Lung (tissue), 12 donors: ENCODE data around the gene CLDN25. TPM values are rescaled to one million over a fixed set of nuclear protein-coding genes. Genes with fewer than 3 reads are reported as not detected.

Experiments used
- ATAC-seq: fragments of 200-7000 bp; cut with Tn5 transposase; one replicate; pipeline ENCODE4 v1.9.1; 2020; ENCODE audit warnings: moderate number of reproducible peaks; ENCODE audit not compliant: insufficient read depth, low FRiP score
- DNase-seq, 3 donors: peaks; one replicate each; pipeline ENCODE4 v3.0.0-alpha.2; 2013 to 2017
- H3K27ac ChIP-seq, 2 donors: one replicate each; pipeline ENCODE4 v1.5.1; 2013; ENCODE audit warnings: mild to moderate bottlenecking in 2 of 2, moderate library complexity in 2 of 2, control low read depth in 1 of 2, inconsistent platforms in 1 of 2, low read depth in 1 of 2, low read length in 1 of 2
- H3K27me3 ChIP-seq, 3 donors: one replicate each; pipeline ENCODE4 v1.5.1; 2013; ENCODE audit warnings: low read length in 2 of 3; ENCODE audit not compliant: control insufficient read depth in 3 of 3, insufficient read depth in 3 of 3
- H3K36me3 ChIP-seq, 4 donors: one replicate each; pipeline ENCODE4 v1.5.1; 2013; ENCODE audit warnings: low read length in 4 of 4, mild to moderate bottlenecking in 1 of 4, moderate library complexity in 1 of 4; ENCODE audit not compliant: control insufficient read depth in 4 of 4, insufficient read depth in 4 of 4
- H3K4me1 ChIP-seq, 5 donors: one replicate each; pipeline ENCODE4 v1.5.1; 2013; ENCODE audit warnings: low read length in 5 of 5, mild to moderate bottlenecking in 2 of 5, moderate library complexity in 1 of 5; ENCODE audit not compliant: control insufficient read depth in 5 of 5, insufficient read depth in 5 of 5
- H3K4me3 ChIP-seq: one replicate; pipeline ENCODE4 v1.5.1; 2013; ENCODE audit warnings: mild to moderate bottlenecking, control low read depth, moderate library complexity
- H3K9ac ChIP-seq, 2 donors: one replicate each; pipeline ENCODE4 v1.5.1; 2013; ENCODE audit warnings: low read length in 2 of 2, control low read depth in 1 of 2; ENCODE audit not compliant: insufficient read depth in 1 of 2
- H3K9me3 ChIP-seq, 4 donors: one replicate each; pipeline ENCODE4 v1.5.1; 2013; ENCODE audit warnings: low read length in 3 of 4, mild to moderate bottlenecking in 1 of 4, moderate library complexity in 1 of 4; ENCODE audit not compliant: control insufficient read depth in 4 of 4, insufficient read depth in 3 of 4
- CTCF ChIP-seq: IDR thresholded peaks from 2 replicates; pipeline ENCODE4 v1.5.1; 2012; ENCODE audit warnings: mild to moderate bottlenecking; ENCODE audit errors: control extremely low read depth, extremely low read depth
- WGBS, 2 donors: extraction: QIAGEN DNeasy Blood & Tissue Kit; methylation state at CpG; one replicate each; pipeline ENCODE4 v1.1.7; 2013; 5-methylcytosine and 5-hydroxymethylcytosine counted together
- polyA plus RNA-seq, 2 donors: library from polyadenylated mRNA; stranded (reverse); fragments of 200-250 nt; gene quantifications; one replicate each; pipeline ENCODE4 v1.2.1, GENCODE V29; 2013
- total RNA-seq, 2 donors: library from RNA; depleted of rRNA in 1 of 2; stranded (reverse); fragments of >200 nt in 1 of 2; gene quantifications; one replicate each; pipeline ENCODE4 v1.2.1, GENCODE V29; 2014 to 2021
- donor health status: control.
- donor health status: control.
- donor health status: Bipolar disorder and iron deficiency.
- donor health status: healthy.
- donor health status: DM: yes; HTN: yes; CAD: no.

Gene CLDN25
- total and polyA plus RNA-seq, 4 donors, result not detected

DNA sequence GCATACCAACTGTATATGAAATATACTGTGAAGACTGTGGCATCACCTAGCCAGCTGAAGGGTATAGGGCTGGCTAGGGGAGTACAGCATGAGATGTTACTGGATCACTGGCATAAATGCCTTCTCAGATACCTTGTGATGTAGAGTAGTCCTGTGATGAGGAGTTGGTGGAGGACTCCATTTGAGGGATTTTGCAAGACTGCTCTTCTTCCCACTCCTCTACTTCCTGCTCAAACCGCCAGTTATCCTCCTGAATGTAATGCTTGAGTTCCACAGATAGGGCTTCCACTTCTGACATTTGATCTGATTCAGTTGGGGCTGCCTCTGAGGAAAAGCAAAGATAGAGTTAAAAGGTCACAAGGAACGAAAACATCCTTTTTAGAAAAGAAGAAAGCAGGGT is 29.3 kb downstream of the CLDN25 start:
- ATAC-seq, result no peak
- no peak for DNase-seq
- Histone ChIP-seq H3K36me3 (peaks cover 14 to 36% (median 18%) of the 10 kb centered on the region in 4 donors), H3K27me3 (no peaks in the 10 kb centered on the region), H3K9me3 (no peaks in the 10 kb centered on the region), H3K9ac (no peak overlapping the region), H3K4me1 (no peaks in the 10 kb centered on the region), H3K4me3 (no peak overlapping the region), H3K27ac (no peak overlapping the region)
- 25 to 41% methylated on average over 2 of the region's 2 CpGs for WGBS, 2 donors
- TF ChIP-seq CTCF, result no peak

DNA sequence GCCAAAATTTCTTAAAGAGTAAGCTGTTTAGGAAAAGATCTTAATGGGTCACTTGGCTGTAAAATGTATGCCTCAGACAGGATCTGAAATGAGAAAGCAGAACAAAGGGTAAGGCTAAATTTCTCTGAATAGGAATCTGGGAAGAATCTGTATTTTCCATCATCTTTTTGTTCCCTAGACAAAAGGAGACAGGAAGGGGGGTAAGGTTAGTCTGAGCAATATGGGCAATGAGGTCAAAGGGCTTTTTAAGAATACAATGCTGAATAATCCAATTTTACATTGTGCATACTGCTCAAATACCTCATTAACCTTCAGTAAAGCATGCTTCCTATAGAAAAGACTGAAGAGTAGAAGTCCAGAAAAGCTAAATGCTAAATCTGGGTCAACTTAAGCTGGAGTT is 34.6 kb downstream of the CLDN25 start:
- Histone ChIP-seq H3K4me3 (no peak overlapping the region), H3K27me3 (no peaks in the 10 kb centered on the region), H3K36me3 (peaks cover 3 to 35% (median 7%) of the 10 kb centered on the region in 4 donors), H3K9me3 (no peaks in the 10 kb centered on the region), H3K27ac (no peak overlapping the region), H3K9ac (no peak overlapping the region), H3K4me1 (no peaks in the 10 kb centered on the region)
- DNase-seq, result no peak
- no peak for TF ChIP-seq CTCF
- ATAC-seq, result no peak

DNA sequence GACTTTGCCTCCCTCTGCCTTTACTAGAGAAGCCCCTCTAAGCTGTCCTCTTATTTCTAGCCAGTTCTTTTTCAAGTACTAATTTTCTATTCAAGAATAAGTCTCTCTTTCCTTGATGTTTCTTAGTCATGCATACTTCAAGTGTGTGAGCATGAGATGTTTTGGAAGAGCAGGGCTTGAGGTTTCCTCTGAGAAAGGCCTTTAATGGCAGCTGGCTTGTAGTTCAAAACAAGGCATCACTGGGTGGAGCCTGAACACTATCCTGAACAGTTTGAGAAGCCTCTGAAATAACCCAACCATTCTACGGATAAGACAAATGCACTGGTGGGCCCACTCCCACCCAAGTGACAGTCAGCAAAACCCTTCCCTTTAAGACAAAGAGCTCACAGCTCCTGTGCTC is 37.6 kb downstream of the CLDN25 start:
- H3K36me3 ChIP-seq, result peaks cover 11 to 25% (median 13%) of the 10 kb centered on the region in 4 donors
- no peak overlapping the region for H3K9ac ChIP-seq
- DNase-seq, result no peak
- H3K27me3 ChIP-seq, result no peaks in the 10 kb centered on the region
- H3K9me3 ChIP-seq, result no peaks in the 10 kb centered on the region
- no peak overlapping the region for H3K4me3 ChIP-seq
- no peak for TF ChIP-seq CTCF
- 92 to 100% methylated on average over 1 of the region's 1 CpG for WGBS, 2 donors
- H3K27ac ChIP-seq, result no peak overlapping the region
- no peak for ATAC-seq
- H3K4me1 ChIP-seq, result no peaks in the 10 kb centered on the region

DNA sequence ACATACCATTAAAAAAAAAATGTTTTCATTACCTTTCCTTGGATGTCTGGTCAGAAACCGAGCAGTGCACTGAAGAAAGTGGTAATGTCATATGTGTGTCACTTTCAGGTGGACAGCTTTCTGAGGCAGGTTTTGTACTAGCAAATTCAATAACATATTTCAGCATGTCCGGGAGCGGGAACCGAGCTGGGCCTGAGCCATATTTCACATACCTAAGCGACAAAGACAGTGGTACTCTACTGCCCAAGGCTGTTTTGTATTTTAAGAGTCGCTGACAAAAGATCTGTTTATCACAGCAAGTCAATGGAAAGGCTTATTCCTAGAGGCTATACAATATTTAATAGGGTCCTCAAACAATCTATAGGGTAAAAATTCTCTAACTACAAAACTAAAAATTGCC is 38.0 kb downstream of the CLDN25 start:
- Histone ChIP-seq H3K9me3 (no peaks in the 10 kb centered on the region), H3K9ac (no peak overlapping the region), H3K27ac (no peak overlapping the region), H3K4me1 (no peaks in the 10 kb centered on the region), H3K4me3 (no peak overlapping the region), H3K27me3 (no peaks in the 10 kb centered on the region), H3K36me3 (peaks cover 9 to 22% (median 13%) of the 10 kb centered on the region in 4 donors)
- 96 to 97% methylated on average over 6 of the region's 6 CpGs for WGBS, 2 donors
- ATAC-seq (no peak), DNase-seq (no peak)
- no peak for TF ChIP-seq CTCF
